HCT116 (cell line): Measurements from ENCODE around the gene DDX1. TPM values are rescaled to one million over a fixed set of nuclear protein-coding genes. Genes with fewer than 3 reads are reported as not detected.

Source experiments
- ATAC-seq: fragments of 200-7000 bp; cut with Tn5 transposase; 2 replicates; pipeline ENCODE4 v1.9.1; 2020; ENCODE audit warnings: mild to moderate bottlenecking, moderate library complexity
- BruUV-seq: library from RNA; stranded (reverse); fragments of 400-500 nt; replicated peaks from 2 replicates; lab custom pipeline; 2021; lab: Mats Ljungman, UMichigan
- CTCF ChIA-PET: fragments of 300-600 bp; sonication (Branson Sonifier 250); formaldehyde crosslinking; loops from one replicate; lab custom pipeline; 2021; ENCODE audit warnings: antibody characterized with exemption; lab: Charles Lee
- POLR2A ChIA-PET: fragments of 300-600, 350-600 bp; sonication (Branson Sonifier 250); formaldehyde crosslinking; loops from one replicate; lab custom pipeline; 2021; ENCODE audit warnings: antibody characterized with exemption; lab: Charles Lee
- RAD21 ChIA-PET, 2 experiments: fragments of 300-600 bp; sonication (Branson Sonifier 250); formaldehyde crosslinking; loops; one replicate each; lab custom pipeline; 2023; ENCODE audit warnings: low total read pairs in 2 of 2; ENCODE audit not compliant: uncharacterized antibody in 2 of 2, unreplicated experiment in 2 of 2, low non-redundant PET in 1 of 2; lab: Charles Lee
- DNase-seq: peaks from one replicate; pipeline ENCODE4 v3.0.0-alpha.2; 2010; ENCODE audit warnings: low read depth, low spot score
- H2AFZ ChIP-seq: fragments of 200-600 bp; shearing (Covaris generic), sonication (generic); 2 replicates; pipeline ENCODE4 v1.6.1; 2017; ENCODE audit warnings: low read depth, mixed run types, mixed read lengths, antibody characterized with exemption, low read length; ENCODE audit not compliant: poor library complexity, severe bottlenecking
- H3K27ac ChIP-seq: 2 replicates; pipeline ENCODE4 v1.5.1; 2012; ENCODE audit warnings: low read depth, low read length
- H3K27me3 ChIP-seq: fragments of 200-600 bp; sonication (generic); 2 replicates; pipeline ENCODE4 v1.6.1; 2016; ENCODE audit warnings: mixed run types, low read length, mixed read lengths; ENCODE audit not compliant: insufficient read depth
- H3K36me3 ChIP-seq, 2 experiments: fragments of 200-500 bp in 1 of 2; fragments of 200-600 bp in 1 of 2; sonication (Bioruptor generic) in 1 of 2; sonication (generic) in 1 of 2; 2 replicates each; pipeline versions ENCODE4 v1.5.1 to v1.6.1; 2014 to 2016; ENCODE audit warnings: low read length in 2 of 2, inconsistent platforms in 1 of 2, mixed read lengths in 1 of 2, mixed run types in 1 of 2; ENCODE audit not compliant: insufficient read depth in 2 of 2, control insufficient read depth in 1 of 2
- H3K4me1 ChIP-seq, 2 experiments: fragments of 200-600 bp in 1 of 2; sonication (generic) in 1 of 2; 2 replicates each; pipeline versions ENCODE4 v1.5.1 to v1.6.1; 2012 to 2017; ENCODE audit warnings: low read length in 2 of 2, inconsistent platforms in 1 of 2, mild to moderate bottlenecking in 1 of 2, mixed read lengths in 1 of 2, mixed run types in 1 of 2, moderate library complexity in 1 of 2; ENCODE audit not compliant: insufficient read depth in 2 of 2, control insufficient read depth in 1 of 2
- H3K4me2 ChIP-seq: fragments of 200-600 bp; sonication (generic); 2 replicates; pipeline ENCODE4 v1.6.1; 2017; ENCODE audit warnings: mixed run types, low read length, mixed read lengths
- H3K4me3 ChIP-seq, 2 experiments: fragments of 200-600 bp in 1 of 2; sonication (generic) in 1 of 2; replicated peaks in 1 of 2; 2 replicates each; pipeline ENCODE4 v1.5.1; 2011 to 2016; ENCODE audit warnings: low read length in 2 of 2, control low read depth in 1 of 2, low read depth in 1 of 2, mild to moderate bottlenecking in 1 of 2, mixed read lengths in 1 of 2, mixed run types in 1 of 2
- H3K79me2 ChIP-seq: fragments of 200-600 bp; sonication (generic); 2 replicates; pipeline ENCODE4 v1.6.1; 2017; ENCODE audit warnings: mild to moderate bottlenecking, mixed run types, low read length, moderate library complexity, mixed read lengths; ENCODE audit not compliant: insufficient read depth
- H3K9ac ChIP-seq: fragments of 200-600 bp; sonication (generic); 2 replicates; pipeline ENCODE4 v1.6.1; 2016; ENCODE audit warnings: low read length, mixed read lengths
- H3K9me2 ChIP-seq: fragments of 200-600 bp; sonication (generic), shearing (Covaris generic); 2 replicates; pipeline ENCODE4 v1.6.1; 2017; ENCODE audit warnings: mixed run types, mild to moderate bottlenecking, moderate library complexity; ENCODE audit not compliant: insufficient read depth
- H3K9me3 ChIP-seq, 2 experiments: fragments of 200-500 bp in 1 of 2; fragments of 200-600 bp in 1 of 2; sonication (Bioruptor generic) in 1 of 2; sonication (generic) in 1 of 2; 2 replicates each; pipeline ENCODE4 v1.6.1; 2014 to 2017; ENCODE audit warnings: low read length in 2 of 2, mixed read lengths in 2 of 2, inconsistent platforms in 1 of 2, low read depth in 1 of 2, mild to moderate bottlenecking in 1 of 2, mixed run types in 1 of 2, moderate library complexity in 1 of 2; ENCODE audit not compliant: control insufficient read depth in 1 of 2, insufficient read depth in 1 of 2
- H4K20me1 ChIP-seq: fragments of 200-600 bp; sonication (generic), shearing (Covaris generic); 2 replicates; pipeline ENCODE4 v1.6.1; 2017; ENCODE audit warnings: mixed run types, mild to moderate bottlenecking, moderate library complexity; ENCODE audit not compliant: insufficient read depth
- ATF3 ChIP-seq: IDR thresholded peaks from 2 replicates; pipeline ENCODE4 v1.6.1; 2012
- CBX3 ChIP-seq: IDR thresholded peaks from 2 replicates; pipeline ENCODE4 v1.6.1; 2012; ENCODE audit warnings: low read depth
- CTCF ChIP-seq, 3 experiments: fragments of 200-600 bp in 1 of 3; sonication (generic) in 1 of 3; IDR thresholded peaks in 2 of 3; conservative IDR thresholded peaks in 1 of 3; 2 replicates each; pipeline ENCODE4 v1.5.1; 2012 to 2017; ENCODE audit warnings: low read depth in 2 of 3, low read length in 2 of 3, antibody characterized with exemption in 1 of 3, borderline replicate concordance in 1 of 3, control low read depth in 1 of 3, mild to moderate bottlenecking in 1 of 3, mixed read lengths in 1 of 3, mixed run types in 1 of 3, moderate library complexity in 1 of 3; ENCODE audit not compliant: insufficient read depth in 1 of 3
- EZH2 ChIP-seq: fragments of 200-600 bp; sonication (generic); IDR thresholded peaks from 2 replicates; pipeline ENCODE4 v1.6.1; 2017; ENCODE audit warnings: antibody characterized with exemption, mixed run types
- EZH2phosphoT487 ChIP-seq: fragments of 200-600 bp; IDR thresholded peaks from 2 replicates; pipeline ENCODE4 v1.6.1; 2018; ENCODE audit warnings: antibody characterized with exemption, borderline replicate concordance
- FOSL1 ChIP-seq: IDR thresholded peaks from 2 replicates; pipeline ENCODE4 v1.6.1; 2012; ENCODE audit warnings: low read depth
- MAX ChIP-seq: IDR thresholded peaks from 2 replicates; pipeline ENCODE4 v1.6.1; 2012
- POLR2AphosphoS5 ChIP-seq: IDR thresholded peaks from 2 replicates; pipeline ENCODE4 v1.6.1; 2011; ENCODE audit warnings: mild to moderate bottlenecking, low read depth, low read length, moderate library complexity
- REST ChIP-seq: IDR thresholded peaks from 2 replicates; pipeline ENCODE4 v1.6.1; 2012; ENCODE audit warnings: low read depth
- SIN3A ChIP-seq: IDR thresholded peaks from 2 replicates; pipeline ENCODE4 v1.6.1; 2012; ENCODE audit warnings: low read depth
- SP1 ChIP-seq: IDR thresholded peaks from 2 replicates; pipeline ENCODE4 v1.6.1; 2012; ENCODE audit warnings: low read depth
- TCF7L2 ChIP-seq: IDR thresholded peaks from 2 replicates; pipeline ENCODE4 v1.7.0; 2011; ENCODE audit warnings: borderline replicate concordance, inconsistent platforms; ENCODE audit not compliant: insufficient read depth, insufficient read length; ENCODE audit errors: extremely low read depth
- YY1 ChIP-seq: IDR thresholded peaks from 2 replicates; pipeline ENCODE4 v1.6.1; 2011; ENCODE audit warnings: low read length, low read depth, moderate library complexity, mild to moderate bottlenecking; ENCODE audit not compliant: insufficient replicate concordance; ENCODE audit errors: extremely low read depth
- ZBTB33 ChIP-seq: IDR thresholded peaks from 2 replicates; pipeline ENCODE4 v1.6.1; 2011; ENCODE audit warnings: mild to moderate bottlenecking, low read length, moderate library complexity; ENCODE audit not compliant: insufficient replicate concordance; ENCODE audit errors: extremely low read depth
- ZFX ChIP-seq: fragments of 450-650 bp; IDR thresholded peaks from 2 replicates; pipeline ENCODE4 v1.6.1; 2017
- ZNF274 ChIP-seq: fragments of 200-500 bp; sonication (Bioruptor generic); IDR thresholded peaks from 2 replicates; pipeline ENCODE4 v1.6.1; 2014; ENCODE audit warnings: mild to moderate bottlenecking, low read depth, low read length, inconsistent platforms
- intact Hi-C: fragments of 100-400 bp; cut with micrococcal nuclease; formaldehyde crosslinking; loops from 2 replicates; pipeline ENCODE4 v1.10.0; 2022
- total RNA-seq: library from RNA; stranded (reverse); gene quantifications from one replicate; pipeline ENCODE4 v1.2.1, GENCODE V29; 2021; ENCODE audit not compliant: unreplicated experiment

DDX1 gene
- total RNA-seq, 1 experiment from 2014 or later, result 117 TPM

- no peak for TF ChIP-seq ZBTB33
- TF ChIP-seq EZH2phosphoT487, result no peak
- no peak for TF ChIP-seq MAX
- TF ChIP-seq ZFX, result no peak
- no peak for TF ChIP-seq POLR2AphosphoS5
- no peak for TF ChIP-seq ZNF274
- TF ChIP-seq YY1, result no peak
- no peak for TF ChIP-seq SIN3A
- no peak for TF ChIP-seq FOSL1
- no peak for TF ChIP-seq TCF7L2
- TF ChIP-seq, all 23 proteins: peak for 0
These were observed 52.3 kb downstream of the DDX1 start (continued) for GRCh38 chr2:15643791-15644585.

GRCh38 chr2:15645300-15645699, 53.6 kb downstream of the DDX1 start:
- Histone ChIP-seq H3K79me2 (no peaks in the 10 kb centered on the region), H3K36me3 (0 out of 4 replicates have a peak, but pooled peaks cover 0 to 7% of the 10 kb centered on the region in 2 experiments), H3K4me1 (peaks cover 0 to under 1% of the 10 kb centered on the region in 2 experiments; a peak in 1 of 4 replicates), H3K4me3 (no peak overlapping the region), H2AFZ (no peak overlapping the region), H3K4me2 (no peak overlapping the region), H3K9ac (no peak overlapping the region), H3K9me3 (no peaks in the 10 kb centered on the region), H3K27ac (no peak overlapping the region), H4K20me1 (no peaks in the 10 kb centered on the region), H3K9me2 (no peaks in the 10 kb centered on the region), H3K27me3 (no peaks in the 10 kb centered on the region)
- RAD21 ChIA-PET, result no interaction called here
- POLR2A ChIA-PET, result no interaction called here
- no peak for ATAC-seq
- CTCF ChIA-PET, result no interaction called here
- DNase-seq, result no peak
- intact Hi-C loops, result no loop called here
- BruUV-seq, result no TSS peak
- TF ChIP-seq REST, result no peak
- TF ChIP-seq SIN3A, result no peak
- no peak for TF ChIP-seq SP1
- TF ChIP-seq EZH2, result no peak
- TF ChIP-seq CBX3, result no peak
- TF ChIP-seq ATF3, result no peak
- TF ChIP-seq ZFX, result no peak
- TF ChIP-seq EZH2phosphoT487, result no peak
- TF ChIP-seq CTCF (IDR thresholded peaks at IDR 0.05 in 2 of 3, conservative IDR thresholded peaks at IDR 0.05 in 1 of 3; ENCODE audit: borderline replicate concordance in 1 of 3, insufficient read depth in 1 of 3, low read depth in 2 of 3, low read length in 2 of 3), result no peak
